OCI-LY3 (cell line): ENCODE data around the gene SLC25A51.

Experiments
- CTCF ChIP-seq: fragments of 200-600, 300-600 bp; sonication (generic); IDR thresholded peaks from 2 replicates; pipeline ENCODE4 v1.5.1; 2014; ENCODE audit warnings: antibody characterized with exemption, low read length, low read depth
- EZH2phosphoT487 ChIP-seq: fragments of 200-600 bp; shearing (Covaris generic); IDR thresholded peaks from 2 replicates; pipeline ENCODE4 v1.6.1; 2018; ENCODE audit warnings: antibody characterized with exemption, mixed run types, low read depth

- peak; percentile 95 for TF ChIP-seq CTCF
- no peak for TF ChIP-seq EZH2phosphoT487
These were observed at the start of gene SLC25A51 for GRCh38 chr9:37903647-37904444.
